H1 (cell line): Measurements from ENCODE around the gene ZNF81. TPM values are rescaled to one million over a fixed set of nuclear protein-coding genes. Genes with fewer than 3 reads are reported as not detected.

Source experiments
- CTCF ChIA-PET: fragments of 300-600 bp; sonication (Branson Sonifier 250); formaldehyde crosslinking; loops from one replicate; lab custom pipeline; 2021; ENCODE audit not compliant: partially characterized antibody; lab: Charles Lee
- POLR2A ChIA-PET: fragments of 300-600 bp; sonication (Branson Sonifier 250); formaldehyde crosslinking; loops from one replicate; lab custom pipeline; 2021; ENCODE audit warnings: inconsistent platforms; ENCODE audit not compliant: partially characterized antibody; lab: Charles Lee
- DNase-seq, 2 experiments: peaks; one replicate each; pipeline versions ENCODE4 v3.0.0 to v3.0.0-alpha.2; 2010 to 2022; ENCODE audit warnings: low spot score in 2 of 2, low read depth in 1 of 2, mixed read lengths in 1 of 2
- FAIRE-seq: peaks from 2 replicates; lab custom pipeline; 2011; peaks lifted over from hg19 to GRCh38; lab: Jason Lieb, UNC
- H2AFZ ChIP-seq: 2 replicates; pipeline ENCODE4 v1.8.1; 2012; ENCODE audit warnings: low read length, inconsistent platforms
- H2AK5ac ChIP-seq: 2 replicates; pipeline ENCODE4 v1.6.1; 2013; ENCODE audit warnings: low read depth, low read length
- H2BK120ac ChIP-seq: replicated peaks from 2 replicates; pipeline ENCODE3; 2013; ENCODE audit warnings: low read depth, low read length, inconsistent platforms
- H2BK12ac ChIP-seq: 2 replicates; pipeline ENCODE4 v1.6.1; 2013; ENCODE audit warnings: low read depth, low read length
- H2BK15ac ChIP-seq: 2 replicates; pipeline ENCODE4 v1.6.1; 2013; ENCODE audit warnings: low read length
- H2BK20ac ChIP-seq: 2 replicates; pipeline ENCODE4 v1.6.1; 2013; ENCODE audit warnings: low read length
- H2BK5ac ChIP-seq: 2 replicates; pipeline ENCODE4 v1.6.1; 2013; ENCODE audit warnings: low read depth, low read length
- H3K14ac ChIP-seq: 2 replicates; pipeline ENCODE4 v1.6.1; 2013; ENCODE audit warnings: inconsistent platforms; ENCODE audit not compliant: insufficient read length
- H3K18ac ChIP-seq: 2 replicates; pipeline ENCODE4 v1.6.1; 2013; ENCODE audit warnings: low read length; ENCODE audit errors: extremely low read depth
- H3K23ac ChIP-seq: 2 replicates; pipeline ENCODE4 v1.6.1; 2013; ENCODE audit warnings: inconsistent platforms; ENCODE audit not compliant: insufficient read length
- H3K23me2 ChIP-seq: 2 replicates; pipeline ENCODE4 v1.6.1; 2013; ENCODE audit warnings: low read depth, low read length
- H3K27ac ChIP-seq: 2 replicates; pipeline ENCODE4 v1.6.1; 2011; ENCODE audit warnings: low read depth, low read length, inconsistent platforms
- H3K27me3 ChIP-seq, 4 experiments: replicated peaks in 1 of 4; 1 replicate in 1 of 4; 2 replicates in 3 of 4; pipeline versions ENCODE4 v1.6.1 to v1.8.1; 2011 to 2013; ENCODE audit warnings: low read length in 3 of 4, mild to moderate bottlenecking in 3 of 4, inconsistent platforms in 2 of 4, mixed read lengths in 2 of 4, moderate library complexity in 1 of 4; ENCODE audit not compliant: control insufficient read depth in 3 of 4, insufficient read depth in 3 of 4; ENCODE audit errors: extremely low read depth in 1 of 4
- H3K36me3 ChIP-seq, 4 experiments: 2 replicates each; pipeline versions ENCODE4 v1.6.1 to v1.8.1; 2011 to 2013; ENCODE audit warnings: mild to moderate bottlenecking in 4 of 4, low read length in 3 of 4, moderate library complexity in 2 of 4, control low read depth in 1 of 4, inconsistent platforms in 1 of 4; ENCODE audit not compliant: insufficient read depth in 4 of 4, control insufficient read depth in 2 of 4
- H3K4ac ChIP-seq: replicated peaks from 2 replicates; pipeline ENCODE3; 2013; ENCODE audit warnings: low read length, low read depth, mixed read lengths, inconsistent platforms; ENCODE audit not compliant: insufficient read length
- H3K4me1 ChIP-seq, 4 experiments: replicated peaks in 1 of 4; 1 replicate in 1 of 4; 2 replicates in 3 of 4; pipeline versions ENCODE4 v1.6.1 to v1.8.1; 2011 to 2013; ENCODE audit warnings: low read length in 3 of 4, inconsistent platforms in 2 of 4, mixed read lengths in 1 of 4; ENCODE audit not compliant: insufficient read depth in 4 of 4, control insufficient read depth in 3 of 4
- H3K4me2 ChIP-seq, 2 experiments: 2 replicates each; pipeline versions ENCODE4 v1.6.1 to v1.8.1; 2011 to 2013; ENCODE audit warnings: low read depth in 2 of 2, low read length in 2 of 2, control low read depth in 1 of 2, inconsistent platforms in 1 of 2, mild to moderate bottlenecking in 1 of 2; ENCODE audit not compliant: insufficient read depth in 1 of 2
- H3K4me3 ChIP-seq, 4 experiments: fragments of 200-600, 300-600 bp in 1 of 4; sonication (generic), shearing (Covaris generic), sonication (Bioruptor Twin) in 1 of 4; 2 replicates each; pipeline versions ENCODE4 v1.5.1 to v1.8.1; 2011 to 2016; ENCODE audit warnings: low read length in 4 of 4, low read depth in 3 of 4, control low read depth in 2 of 4, inconsistent platforms in 2 of 4, mild to moderate bottlenecking in 2 of 4, mixed read lengths in 1 of 4, moderate library complexity in 1 of 4; ENCODE audit not compliant: insufficient read depth in 2 of 4; ENCODE audit errors: extremely low read depth in 1 of 4
- H3K56ac ChIP-seq: replicated peaks from 2 replicates; pipeline ENCODE3; 2013; ENCODE audit warnings: low read depth, mild to moderate bottlenecking, mixed read lengths, low read length, inconsistent platforms; ENCODE audit not compliant: insufficient read length
- H3K79me1 ChIP-seq: 2 replicates; pipeline ENCODE4 v1.6.1; 2013; ENCODE audit warnings: low read depth, low read length, control low read depth
- H3K79me2 ChIP-seq, 2 experiments: 2 replicates each; pipeline versions ENCODE4 v1.6.1 to v1.8.1; 2012 to 2013; ENCODE audit warnings: low read length in 2 of 2, mild to moderate bottlenecking in 2 of 2, inconsistent platforms in 1 of 2; ENCODE audit not compliant: insufficient read depth in 2 of 2, control insufficient read depth in 1 of 2
- H3K9ac ChIP-seq, 4 experiments: replicated peaks in 1 of 4; 1 replicate in 1 of 4; 2 replicates in 3 of 4; pipeline versions ENCODE4 v1.6.1 to v1.8.1; 2011 to 2013; ENCODE audit warnings: low read depth in 3 of 4, low read length in 3 of 4, control low read depth in 2 of 4, mild to moderate bottlenecking in 2 of 4, moderate library complexity in 2 of 4, inconsistent platforms in 1 of 4; ENCODE audit errors: extremely low read depth in 1 of 4
- H3K9me3 ChIP-seq, 2 experiments: 2 replicates each; pipeline versions ENCODE4 v1.6.1 to v1.8.1; 2012 to 2013; ENCODE audit warnings: mild to moderate bottlenecking in 2 of 2, moderate library complexity in 2 of 2, control low read depth in 1 of 2, inconsistent platforms in 1 of 2, low read depth in 1 of 2, low read length in 1 of 2, mixed read lengths in 1 of 2; ENCODE audit not compliant: insufficient read depth in 2 of 2
- H4K20me1 ChIP-seq, 2 experiments: replicated peaks in 1 of 2; 2 replicates each; pipeline versions ENCODE3 to v1.8.1; 2011 to 2013; ENCODE audit warnings: inconsistent platforms in 2 of 2, low read length in 2 of 2, mild to moderate bottlenecking in 1 of 2; ENCODE audit not compliant: insufficient read depth in 2 of 2, control insufficient read depth in 1 of 2
- H4K5ac ChIP-seq: 2 replicates; pipeline ENCODE4 v1.6.1; 2013; ENCODE audit warnings: low read length, low read depth, mixed read lengths, inconsistent platforms; ENCODE audit not compliant: insufficient read length
- H4K8ac ChIP-seq: 2 replicates; pipeline ENCODE4 v1.8.0; 2013; ENCODE audit warnings: mild to moderate bottlenecking, moderate library complexity, low read length, inconsistent platforms; ENCODE audit not compliant: insufficient read depth; ENCODE audit errors: extremely low read depth
- H4K91ac ChIP-seq: replicated peaks from 2 replicates; pipeline ENCODE3; 2013; ENCODE audit warnings: low read length, mixed read lengths, inconsistent platforms; ENCODE audit not compliant: insufficient read length
- ASH2L ChIP-seq: fragments of 200-600, 300-600 bp; sonication (generic); IDR thresholded peaks from one replicate; pipeline ENCODE4 v1.7.1; 2017; ENCODE audit warnings: low read length
- CHD2 ChIP-seq: IDR thresholded peaks from 2 replicates; pipeline ENCODE4 v1.6.1; 2012; ENCODE audit warnings: low read length, improper control_type of control experiment
- CTBP2 ChIP-seq: IDR thresholded peaks from 2 replicates; pipeline ENCODE4 v1.7.0; 2011; ENCODE audit warnings: borderline replicate concordance, mild to moderate bottlenecking, moderate library complexity, mixed read lengths, low read length; ENCODE audit not compliant: insufficient read depth, insufficient read length
- EZH2 ChIP-seq: fragments of 200-600 bp; sonication (generic); IDR thresholded peaks from 2 replicates; pipeline ENCODE4 v1.7.1; 2012; ENCODE audit warnings: low read depth, mild to moderate bottlenecking, moderate library complexity, low read length, inconsistent platforms; ENCODE audit not compliant: severe bottlenecking
- FOSL1 ChIP-seq: IDR thresholded peaks from 2 replicates; pipeline ENCODE4 v1.6.1; 2011; ENCODE audit warnings: mild to moderate bottlenecking, low read depth, low read length, moderate library complexity; ENCODE audit not compliant: insufficient read depth
- KDM1A ChIP-seq: fragments of 200-600, 300-600 bp; sonication (generic); IDR thresholded peaks from 2 replicates; pipeline ENCODE4 v1.7.1; 2016; ENCODE audit warnings: mild to moderate bottlenecking, low read length, borderline replicate concordance
- MAFK ChIP-seq: IDR thresholded peaks from 2 replicates; pipeline ENCODE4 v1.6.1; 2012; ENCODE audit warnings: low read depth, mild to moderate bottlenecking, improper control_type of control experiment, low read length
- POLR2AphosphoS5 ChIP-seq: IDR thresholded peaks from 2 replicates; pipeline ENCODE4 v1.6.1; 2011; ENCODE audit warnings: low read depth, low read length
- RFX5 ChIP-seq: IDR thresholded peaks from 2 replicates; pipeline ENCODE4 v1.6.1; 2011; ENCODE audit warnings: low read depth, low read length, improper control_type of control experiment, borderline replicate concordance
- SIN3A ChIP-seq, 2 experiments: IDR thresholded peaks in 1 of 2; conservative IDR thresholded peaks in 1 of 2; 2 replicates each; pipeline ENCODE4 v1.6.1; 2011 to 2012; ENCODE audit warnings: low read length in 2 of 2, improper control_type of control experiment in 1 of 2, low read depth in 1 of 2, mild to moderate bottlenecking in 1 of 2
- SIX5 ChIP-seq: IDR thresholded peaks from 2 replicates; pipeline ENCODE4 v1.6.1; 2011; ENCODE audit warnings: mild to moderate bottlenecking, low read depth, low read length
- SP4 ChIP-seq: IDR thresholded peaks from 2 replicates; pipeline ENCODE4 v1.6.1; 2012; ENCODE audit warnings: low read length, inconsistent platforms
- SRF ChIP-seq: IDR thresholded peaks from 2 replicates; pipeline ENCODE4 v1.6.1; 2011; ENCODE audit warnings: mild to moderate bottlenecking, low read depth, low read length, moderate library complexity
- TAF7 ChIP-seq: optimal IDR thresholded peaks from 2 replicates; pipeline ENCODE3; 2011; ENCODE audit warnings: low read depth, mild to moderate bottlenecking, inconsistent platforms, low read length, moderate library complexity, borderline replicate concordance
- TBP ChIP-seq: IDR thresholded peaks from 2 replicates; pipeline ENCODE4 v1.6.1; 2011; ENCODE audit warnings: low read depth, low read length, improper control_type of control experiment
- WGBS, 2 experiments: shearing (Covaris generic) in 1 of 2; methylation state at CpG; one replicate each; pipeline versions ENCODE4 v1.1.6 to v1.1.7; 2013 to 2015; ENCODE audit warnings: low lambda C conversion rate in 2 of 2, mixed read lengths in 2 of 2, inconsistent platforms in 1 of 2, low coverage in 1 of 2, missing lambda C conversion rate in 1 of 2; ENCODE audit not compliant: insufficient replicate concordance in 2 of 2, insufficient coverage in 1 of 2, insufficient read length in 1 of 2; ENCODE audit errors: extremely low coverage in 1 of 2, missing lambda C conversion rate in 1 of 2; 5-methylcytosine and 5-hydroxymethylcytosine counted together
- polyA plus RNA-seq, 7 experiments: library from polyadenylated mRNA; depleted of rRNA in 3 of 7; stranded (reverse) in 5 of 7; unstranded in 2 of 7; fragments of >200 nt in 5 of 7; fragments of 200-250 nt in 2 of 7; gene quantifications; 1 replicate in 5 of 7; 2 replicates in 1 of 7; 4 replicates in 1 of 7; pipeline versions ENCODE4 v1.2.1 to v1.2.3, GENCODE V29; 2011 to 2013; ENCODE audit warnings: missing spikeins in 2 of 7, mixed read lengths in 2 of 7
- total RNA-seq: library from RNA; stranded (reverse); fragmentation: NEBNext Ultra II Directional; extraction: Animal tissue kit (Norgen Biotek cat#: 25700); gene quantifications from 2 replicates; pipeline ENCODE4 v1.2.1, GENCODE V29; 2021

The ZNF81 gene
- total and polyA plus RNA-seq, 2 of the 8 experiments (the other 6 are each of a cell fraction or from before 2014, with no cell fraction given) = 3.4 to 10.0 TPM

DNA sequence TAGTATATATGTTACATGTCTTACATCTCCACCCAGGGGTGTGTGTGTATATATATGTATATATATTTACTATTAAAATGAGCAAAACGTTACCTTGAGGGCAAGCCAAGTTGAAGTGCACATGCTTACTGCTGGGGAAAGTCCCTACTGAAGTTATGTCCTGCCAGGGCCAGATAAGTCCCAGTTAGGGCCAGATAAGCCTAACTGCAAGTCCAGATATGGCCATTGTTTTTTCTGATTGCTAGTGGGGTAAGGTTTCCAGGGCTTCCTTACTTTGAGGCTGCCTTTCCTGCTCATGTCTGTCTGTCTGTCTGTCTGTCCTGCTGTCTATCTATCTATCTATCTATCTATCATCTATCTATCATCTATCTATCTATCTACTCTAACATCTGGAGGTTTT lies 19.3 kb upstream of the ZNF81 start:
- H3K79me1 ChIP-seq = no peaks in the 10 kb centered on the region
- peaks cover 7 to 9% of the 10 kb centered on the region in 2 experiments; a peak in 3 of 4 replicates for H3K9me3 ChIP-seq
- H3K4me3 ChIP-seq = no peak overlapping the region
- H3K56ac ChIP-seq = peak overlapping the region; percentile 16
- H2BK20ac ChIP-seq = peak overlapping the region; percentile 90; the same call in 1 of the 2 replicates
- H4K5ac ChIP-seq = no peak overlapping the region
- H2BK5ac ChIP-seq = peak overlapping the region; percentile 75; the same call in 1 of the 2 replicates
- H3K18ac ChIP-seq = peak overlapping the region; percentile 71; the same call in 1 of the 2 replicates
- H3K23me2 ChIP-seq = no peaks in the 10 kb centered on the region
- no peak overlapping the region for H2BK12ac ChIP-seq
- H4K91ac ChIP-seq = peak overlapping the region; percentile 91
- H3K9ac ChIP-seq = no peak overlapping the region
- H2AK5ac ChIP-seq = no peak overlapping the region
- H3K27me3 ChIP-seq = no peaks in the 10 kb centered on the region
- H3K4me1 ChIP-seq = peaks cover 0 to 9% (median 3%) of the 10 kb centered on the region in 4 experiments; a peak in 4 of 7 replicates
- no peak overlapping the region for H3K4me2 ChIP-seq
- no peak overlapping the region for H3K23ac ChIP-seq
- no peak overlapping the region for H3K14ac ChIP-seq
- DNase-seq = no peak
- WGBS, 2 experiments = 89% methylated on average over 1 of the region's 1 CpG; no CpG with 5 or more reads in 1 of the 2 experiments
- ChIA-PET CTCF (interaction anchor here (1.5 kb wide), 1 partner anchor 11 kb away, joined by 4 read pairs; no protein-coding TSS in a partner anchor), POLR2A (no interaction called here)
- no peaks in the 10 kb centered on the region; a peak in 1 of 8 replicates for H3K36me3 ChIP-seq
- H2BK120ac ChIP-seq = peak overlapping the region; percentile 92
- H2AFZ ChIP-seq = no peak overlapping the region
- H4K8ac ChIP-seq = no peak overlapping the region
- H3K79me2 ChIP-seq = no peaks in the 10 kb centered on the region
- H2BK15ac ChIP-seq = no peak overlapping the region
- H3K4ac ChIP-seq = peak overlapping the region; percentile 78
- no peak overlapping the region for H3K27ac ChIP-seq
- no peaks in the 10 kb centered on the region for H4K20me1 ChIP-seq
- FAIRE-seq = no peak
- TF ChIP-seq TBP (no peak), MAFK (no peak), POLR2AphosphoS5 (no peak), CTBP2 (no peak), FOSL1 (no peak), KDM1A (no peak), SIX5 (no peak), SRF (no peak), CHD2 (no peak), RFX5 (no peak), SP4 (no peak), EZH2 (no peak), SIN3A (conservative IDR thresholded peaks at IDR 0.05 in 1 of 2, IDR thresholded peaks at IDR 0.05 in 1 of 2; ENCODE audit: low read depth in 1 of 2, low read length in 2 of 2) (no peak), TAF7 (no peak), ASH2L (no peak)
